Esophagus squamous epithelium (tissue), 4 donors: Measurements from ENCODE around the gene PRKN.

Experiments
- POLR2A ChIP-seq, 4 donors: fragments of 450-650 bp; IDR thresholded peaks; one replicate each; pipeline ENCODE4 v1.6.1; 2017; ENCODE audit warnings: antibody characterized with exemption in 4 of 4, mild to moderate bottlenecking in 4 of 4, moderate library complexity in 3 of 4
- TF ChIP-seq, protein P1 (sequence below), 6 experiments: fragments of 450-650 bp in 4 of 6; fragments of 200-600 bp in 2 of 6; sonication (generic) in 2 of 6; IDR thresholded peaks; one replicate each; pipeline ENCODE4 v1.5.1; 2016 to 2019; ENCODE audit warnings: antibody characterized with exemption in 6 of 6, mild to moderate bottlenecking in 4 of 6, moderate library complexity in 4 of 6

DNA sequence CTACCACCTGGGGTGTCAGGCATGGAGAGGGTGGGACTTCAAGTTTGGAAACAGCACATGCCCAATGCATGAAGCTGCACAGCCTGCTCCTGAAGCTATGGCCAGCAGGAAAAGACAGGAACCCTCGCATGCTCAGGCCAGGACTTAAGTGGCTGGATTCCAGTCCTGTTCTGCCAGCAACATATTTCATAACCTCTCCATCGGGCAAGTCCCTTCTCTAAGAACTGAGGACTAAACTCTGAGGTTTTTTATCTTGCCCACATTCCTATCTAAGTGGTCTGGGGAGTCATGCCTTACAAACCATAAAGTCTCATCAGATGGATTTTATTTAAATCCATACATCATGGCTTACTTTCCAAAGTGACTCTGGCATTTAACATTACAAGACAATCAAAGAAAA lies 1426.2 kb downstream of the PRKN start:
- TF ChIP-seq, protein P1, sequence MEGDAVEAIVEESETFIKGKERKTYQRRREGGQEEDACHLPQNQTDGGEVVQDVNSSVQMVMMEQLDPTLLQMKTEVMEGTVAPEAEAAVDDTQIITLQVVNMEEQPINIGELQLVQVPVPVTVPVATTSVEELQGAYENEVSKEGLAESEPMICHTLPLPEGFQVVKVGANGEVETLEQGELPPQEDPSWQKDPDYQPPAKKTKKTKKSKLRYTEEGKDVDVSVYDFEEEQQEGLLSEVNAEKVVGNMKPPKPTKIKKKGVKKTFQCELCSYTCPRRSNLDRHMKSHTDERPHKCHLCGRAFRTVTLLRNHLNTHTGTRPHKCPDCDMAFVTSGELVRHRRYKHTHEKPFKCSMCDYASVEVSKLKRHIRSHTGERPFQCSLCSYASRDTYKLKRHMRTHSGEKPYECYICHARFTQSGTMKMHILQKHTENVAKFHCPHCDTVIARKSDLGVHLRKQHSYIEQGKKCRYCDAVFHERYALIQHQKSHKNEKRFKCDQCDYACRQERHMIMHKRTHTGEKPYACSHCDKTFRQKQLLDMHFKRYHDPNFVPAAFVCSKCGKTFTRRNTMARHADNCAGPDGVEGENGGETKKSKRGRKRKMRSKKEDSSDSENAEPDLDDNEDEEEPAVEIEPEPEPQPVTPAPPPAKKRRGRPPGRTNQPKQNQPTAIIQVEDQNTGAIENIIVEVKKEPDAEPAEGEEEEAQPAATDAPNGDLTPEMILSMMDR (IDR thresholded peaks at IDR 0.05), result no peak
- no peak for TF ChIP-seq POLR2A (IDR thresholded peaks at IDR 0.05)
